GM23338 (cell line): ENCODE measurements around the gene TRIM56. TPM values are rescaled to one million over a fixed set of nuclear protein-coding genes. Genes with fewer than 3 reads are reported as not detected.

Source experiments
- ATAC-seq: fragments of 200-7000 bp; cut with Tn5 transposase; 3 replicates; pipeline ENCODE4 v1.9.1; 2020
- DNase-seq: peaks from one replicate; pipeline ENCODE4 v3.0.0-alpha.2; 2015; ENCODE audit warnings: low spot score
- H2AFZ ChIP-seq: fragments of 200-600 bp; sonication (generic); 2 replicates; pipeline ENCODE4 v1.8.0; 2016; ENCODE audit warnings: antibody characterized with exemption, mild to moderate bottlenecking, moderate library complexity
- H3F3A ChIP-seq: fragments of 200-600 bp; sonication (generic); replicated peaks from 2 replicates; pipeline ENCODE4 v1.8.0; 2017; ENCODE audit warnings: antibody characterized with exemption, mixed run types, low read depth
- H3K27ac ChIP-seq: fragments of 200-600 bp; sonication (generic); 2 replicates; pipeline ENCODE4 v1.6.1; 2016; ENCODE audit warnings: low read depth
- H3K27me3 ChIP-seq: fragments of 200-600 bp; sonication (generic); 2 replicates; pipeline ENCODE4 v1.8.0; 2016; ENCODE audit warnings: mild to moderate bottlenecking, mixed run types, moderate library complexity; ENCODE audit not compliant: insufficient read depth
- H3K36me3 ChIP-seq: fragments of 200-600 bp; sonication (generic); 2 replicates; pipeline ENCODE4 v1.8.0; 2016; ENCODE audit warnings: mild to moderate bottlenecking; ENCODE audit not compliant: insufficient read depth
- H3K4me1 ChIP-seq: fragments of 200-600 bp; sonication (generic); 2 replicates; pipeline ENCODE4 v1.8.0; 2016; ENCODE audit warnings: mild to moderate bottlenecking, moderate library complexity; ENCODE audit not compliant: insufficient read depth
- H3K4me2 ChIP-seq: fragments of 200-600 bp; sonication (generic); 2 replicates; pipeline ENCODE4 v1.7.1; 2017; ENCODE audit warnings: mixed run types
- H3K4me3 ChIP-seq: fragments of 200-600 bp; sonication (generic); 2 replicates; pipeline ENCODE4 v1.6.1; 2016; ENCODE audit warnings: mixed run types
- H3K79me2 ChIP-seq: fragments of 200-600 bp; sonication (generic); replicated peaks from 2 replicates; pipeline ENCODE4 v1.8.0; 2017; ENCODE audit warnings: mild to moderate bottlenecking; ENCODE audit not compliant: insufficient read depth
- H3K9me2 ChIP-seq: fragments of 200-600 bp; sonication (generic); 2 replicates; pipeline ENCODE4 v1.8.0; 2017; ENCODE audit not compliant: insufficient read depth
- H4K20me1 ChIP-seq: fragments of 200-600 bp; sonication (generic); replicated peaks from 2 replicates; pipeline ENCODE4 v1.8.0; 2017; ENCODE audit warnings: mild to moderate bottlenecking; ENCODE audit not compliant: insufficient read depth
- H3K27ac Mint-ChIP-seq: 2 replicates; pipeline ENCODE4 v1.8.0; 2020; ENCODE audit warnings: inconsistent platforms, mild to moderate bottlenecking, moderate library complexity, mixed read lengths
- H3K27me3 Mint-ChIP-seq: 3 replicates; pipeline ENCODE4 v1.8.0; 2022; ENCODE audit warnings: low read depth, mild to moderate bottlenecking, moderate library complexity, mixed read lengths, inconsistent platforms; ENCODE audit not compliant: insufficient read depth, poor library complexity
- H3K36me3 Mint-ChIP-seq: 3 replicates; pipeline ENCODE4 v1.8.0; 2021; ENCODE audit warnings: low read depth, mild to moderate bottlenecking, inconsistent platforms, moderate library complexity, mixed read lengths
- H3K4me1 Mint-ChIP-seq: 3 replicates; pipeline ENCODE4 v1.8.0; 2020; ENCODE audit warnings: mild to moderate bottlenecking, inconsistent platforms, mixed read lengths
- H3K4me3 Mint-ChIP-seq: 3 replicates; pipeline ENCODE4 v1.8.0; 2021; ENCODE audit warnings: moderate library complexity, mild to moderate bottlenecking, inconsistent platforms, mixed read lengths
- H3K9me3 Mint-ChIP-seq: 3 replicates; pipeline ENCODE4 v1.8.0; 2020; ENCODE audit warnings: moderate library complexity, mild to moderate bottlenecking, inconsistent platforms, mixed read lengths
- STAT1 ChIP-seq: IDR thresholded peaks from one replicate; pipeline ENCODE4 v1.6.1; 2016; ENCODE audit warnings: antibody characterized with exemption; ENCODE audit not compliant: unreplicated experiment
- polyA plus RNA-seq: library from polyadenylated mRNA; unstranded; fragments of >200 nt; fragmentation: Nextera tagmentation; extraction: Ambion mirVana; gene quantifications from 2 replicates; pipeline ENCODE4 v1.2.1, GENCODE V29; 2016
- total RNA-seq: library from RNA; depleted of rRNA; stranded (reverse); fragments of >200 nt; shearing (Covaris generic); gene quantifications from 2 replicates; pipeline ENCODE4 v1.2.3, GENCODE V29; 2014
- TF ChIP-seq, protein P1 (sequence below): fragments of 250-450 bp; sonication (Bioruptor Pico); IDR thresholded peaks from 2 replicates; pipeline ENCODE4 v1.5.0; 2020; ENCODE audit warnings: mild to moderate bottlenecking, moderate library complexity
- TF ChIP-seq, protein P2 (sequence below), 2 experiments: fragments of 200-600 bp in 1 of 2; sonication (generic) in 1 of 2; conservative IDR thresholded peaks; 2 replicates each; pipeline versions ENCODE4 v1.5.1 to v1.6.1; 2016 to 2017; ENCODE audit warnings: antibody characterized with exemption in 2 of 2, low read depth in 2 of 2, mild to moderate bottlenecking in 2 of 2, moderate library complexity in 1 of 2
- TF ChIP-seq, protein P3 (sequence below): IDR thresholded peaks from one replicate; pipeline ENCODE4 v1.6.1; 2018; ENCODE audit warnings: antibody characterized with exemption; ENCODE audit not compliant: unreplicated experiment

Gene TRIM56
- total and polyA plus RNA-seq, 2 experiments from 2014 or later, result 10.0 to 15.7 TPM

DNA sequence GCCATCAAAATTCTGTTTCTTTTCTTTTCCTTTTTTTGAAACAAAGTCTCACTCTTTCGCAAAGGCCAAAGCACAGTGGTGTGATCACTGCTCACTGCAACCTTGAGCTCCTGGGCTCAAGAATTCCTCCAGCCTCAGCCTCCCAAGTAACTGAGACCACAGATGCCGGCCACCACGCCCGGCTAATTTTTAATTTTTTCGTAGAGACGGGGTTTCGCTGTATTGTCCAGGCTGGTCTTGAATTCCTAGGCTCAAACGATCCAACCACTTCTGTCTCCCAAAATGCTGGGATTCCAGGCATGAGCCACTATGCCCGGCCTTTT, 25.7 kb upstream of the TRIM56 start (continued):
- TF ChIP-seq, protein P1, sequence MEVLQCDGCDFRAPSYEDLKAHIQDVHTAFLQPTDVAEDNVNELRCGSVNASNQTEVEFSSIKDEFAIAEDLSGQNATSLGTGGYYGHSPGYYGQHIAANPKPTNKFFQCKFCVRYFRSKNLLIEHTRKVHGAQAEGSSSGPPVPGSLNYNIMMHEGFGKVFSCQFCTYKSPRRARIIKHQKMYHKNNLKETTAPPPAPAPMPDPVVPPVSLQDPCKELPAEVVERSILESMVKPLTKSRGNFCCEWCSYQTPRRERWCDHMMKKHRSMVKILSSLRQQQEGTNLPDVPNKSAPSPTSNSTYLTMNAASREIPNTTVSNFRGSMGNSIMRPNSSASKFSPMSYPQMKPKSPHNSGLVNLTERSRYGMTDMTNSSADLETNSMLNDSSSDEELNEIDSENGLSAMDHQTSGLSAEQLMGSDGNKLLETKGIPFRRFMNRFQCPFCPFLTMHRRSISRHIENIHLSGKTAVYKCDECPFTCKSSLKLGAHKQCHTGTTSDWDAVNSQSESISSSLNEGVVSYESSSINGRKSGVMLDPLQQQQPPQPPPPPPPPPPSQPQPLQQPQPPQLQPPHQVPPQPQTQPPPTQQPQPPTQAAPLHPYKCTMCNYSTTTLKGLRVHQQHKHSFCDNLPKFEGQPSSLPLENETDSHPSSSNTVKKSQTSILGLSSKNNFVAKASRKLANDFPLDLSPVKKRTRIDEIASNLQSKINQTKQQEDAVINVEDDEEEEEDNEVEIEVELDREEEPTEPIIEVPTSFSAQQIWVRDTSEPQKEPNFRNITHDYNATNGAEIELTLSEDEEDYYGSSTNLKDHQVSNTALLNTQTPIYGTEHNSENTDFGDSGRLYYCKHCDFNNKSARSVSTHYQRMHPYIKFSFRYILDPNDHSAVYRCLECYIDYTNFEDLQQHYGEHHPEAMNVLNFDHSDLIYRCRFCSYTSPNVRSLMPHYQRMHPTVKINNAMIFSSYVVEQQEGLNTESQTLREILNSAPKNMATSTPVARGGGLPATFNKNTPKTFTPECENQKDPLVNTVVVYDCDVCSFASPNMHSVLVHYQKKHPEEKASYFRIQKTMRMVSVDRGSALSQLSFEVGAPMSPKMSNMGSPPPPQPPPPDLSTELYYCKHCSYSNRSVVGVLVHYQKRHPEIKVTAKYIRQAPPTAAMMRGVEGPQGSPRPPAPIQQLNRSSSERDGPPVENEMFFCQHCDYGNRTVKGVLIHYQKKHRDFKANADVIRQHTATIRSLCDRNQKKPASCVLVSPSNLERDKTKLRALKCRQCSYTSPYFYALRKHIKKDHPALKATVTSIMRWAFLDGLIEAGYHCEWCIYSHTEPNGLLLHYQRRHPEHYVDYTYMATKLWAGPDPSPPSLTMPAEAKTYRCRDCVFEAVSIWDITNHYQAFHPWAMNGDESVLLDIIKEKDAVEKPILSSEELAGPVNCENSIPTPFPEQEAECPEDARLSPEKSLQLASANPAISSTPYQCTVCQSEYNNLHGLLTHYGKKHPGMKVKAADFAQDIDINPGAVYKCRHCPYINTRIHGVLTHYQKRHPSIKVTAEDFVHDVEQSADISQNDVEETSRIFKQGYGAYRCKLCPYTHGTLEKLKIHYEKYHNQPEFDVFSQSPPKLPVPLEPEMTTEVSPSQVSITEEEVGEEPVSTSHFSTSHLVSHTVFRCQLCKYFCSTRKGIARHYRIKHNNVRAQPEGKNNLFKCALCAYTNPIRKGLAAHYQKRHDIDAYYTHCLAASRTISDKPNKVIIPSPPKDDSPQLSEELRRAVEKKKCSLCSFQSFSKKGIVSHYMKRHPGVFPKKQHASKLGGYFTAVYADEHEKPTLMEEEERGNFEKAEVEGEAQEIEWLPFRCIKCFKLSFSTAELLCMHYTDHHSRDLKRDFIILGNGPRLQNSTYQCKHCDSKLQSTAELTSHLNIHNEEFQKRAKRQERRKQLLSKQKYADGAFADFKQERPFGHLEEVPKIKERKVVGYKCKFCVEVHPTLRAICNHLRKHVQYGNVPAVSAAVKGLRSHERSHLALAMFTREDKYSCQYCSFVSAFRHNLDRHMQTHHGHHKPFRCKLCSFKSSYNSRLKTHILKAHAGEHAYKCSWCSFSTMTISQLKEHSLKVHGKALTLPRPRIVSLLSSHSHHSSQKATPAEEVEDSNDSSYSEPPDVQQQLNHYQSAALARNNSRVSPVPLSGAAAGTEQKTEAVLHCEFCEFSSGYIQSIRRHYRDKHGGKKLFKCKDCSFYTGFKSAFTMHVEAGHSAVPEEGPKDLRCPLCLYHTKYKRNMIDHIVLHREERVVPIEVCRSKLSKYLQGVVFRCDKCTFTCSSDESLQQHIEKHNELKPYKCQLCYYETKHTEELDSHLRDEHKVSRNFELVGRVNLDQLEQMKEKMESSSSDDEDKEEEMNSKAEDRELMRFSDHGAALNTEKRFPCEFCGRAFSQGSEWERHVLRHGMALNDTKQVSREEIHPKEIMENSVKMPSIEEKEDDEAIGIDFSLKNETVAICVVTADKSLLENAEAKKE (CRISPR knock-in tag), result no peak
- TF ChIP-seq, protein P2, sequence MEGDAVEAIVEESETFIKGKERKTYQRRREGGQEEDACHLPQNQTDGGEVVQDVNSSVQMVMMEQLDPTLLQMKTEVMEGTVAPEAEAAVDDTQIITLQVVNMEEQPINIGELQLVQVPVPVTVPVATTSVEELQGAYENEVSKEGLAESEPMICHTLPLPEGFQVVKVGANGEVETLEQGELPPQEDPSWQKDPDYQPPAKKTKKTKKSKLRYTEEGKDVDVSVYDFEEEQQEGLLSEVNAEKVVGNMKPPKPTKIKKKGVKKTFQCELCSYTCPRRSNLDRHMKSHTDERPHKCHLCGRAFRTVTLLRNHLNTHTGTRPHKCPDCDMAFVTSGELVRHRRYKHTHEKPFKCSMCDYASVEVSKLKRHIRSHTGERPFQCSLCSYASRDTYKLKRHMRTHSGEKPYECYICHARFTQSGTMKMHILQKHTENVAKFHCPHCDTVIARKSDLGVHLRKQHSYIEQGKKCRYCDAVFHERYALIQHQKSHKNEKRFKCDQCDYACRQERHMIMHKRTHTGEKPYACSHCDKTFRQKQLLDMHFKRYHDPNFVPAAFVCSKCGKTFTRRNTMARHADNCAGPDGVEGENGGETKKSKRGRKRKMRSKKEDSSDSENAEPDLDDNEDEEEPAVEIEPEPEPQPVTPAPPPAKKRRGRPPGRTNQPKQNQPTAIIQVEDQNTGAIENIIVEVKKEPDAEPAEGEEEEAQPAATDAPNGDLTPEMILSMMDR (conservative IDR thresholded peaks at IDR 0.05; ENCODE audit: low read depth in 2 of 2), result no peak
- no peak for TF ChIP-seq STAT1

DNA sequence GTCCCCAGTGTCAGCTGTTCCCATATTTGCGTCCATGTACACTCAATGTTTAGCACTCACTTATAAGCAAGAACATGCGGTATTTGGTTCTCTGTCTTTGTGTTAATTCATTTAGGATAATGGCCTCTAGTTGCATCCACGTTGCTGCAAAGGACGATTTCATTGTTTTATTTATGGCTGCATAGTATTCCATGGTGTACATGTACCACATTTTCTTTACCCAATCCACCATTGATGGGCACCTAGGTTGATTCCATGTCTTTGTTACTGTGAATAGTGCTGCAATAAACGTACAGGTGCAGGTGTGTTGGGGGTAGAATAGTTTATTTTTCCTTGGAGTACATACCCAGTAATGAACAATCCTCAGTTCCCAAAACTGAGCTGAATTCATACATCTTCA, 24.3 kb upstream of the TRIM56 start:
- no peaks in the 10 kb centered on the region for H3K27me3 ChIP-seq
- Mint-ChIP-seq H3K36me3 (no peaks in the 10 kb centered on the region), H3K4me3 (no peak overlapping the region), H3K27ac (no peak overlapping the region), H3K9me3 (no peaks in the 10 kb centered on the region), H3K27me3 (peaks cover 11% of the 10 kb centered on the region), H3K4me1 (peaks cover 3% of the 10 kb centered on the region; the same call in 2 of the 3 replicates)
- H3K9me2 ChIP-seq, result no peaks in the 10 kb centered on the region
- no peaks in the 10 kb centered on the region; the same call in 1 of the 2 replicates for H4K20me1 ChIP-seq
- DNase-seq, result no peak
- no peak overlapping the region for H3K4me3 ChIP-seq
- no peaks in the 10 kb centered on the region for H3K79me2 ChIP-seq
- H2AFZ ChIP-seq, result no peak overlapping the region
- H3K4me1 ChIP-seq, result no peaks in the 10 kb centered on the region
- ATAC-seq, result no peak
- no peaks in the 10 kb centered on the region for H3F3A ChIP-seq
- H3K27ac ChIP-seq, result no peak overlapping the region
- no peak overlapping the region for H3K4me2 ChIP-seq
- H3K36me3 ChIP-seq, result no peaks in the 10 kb centered on the region
- TF ChIP-seq, protein P3, sequence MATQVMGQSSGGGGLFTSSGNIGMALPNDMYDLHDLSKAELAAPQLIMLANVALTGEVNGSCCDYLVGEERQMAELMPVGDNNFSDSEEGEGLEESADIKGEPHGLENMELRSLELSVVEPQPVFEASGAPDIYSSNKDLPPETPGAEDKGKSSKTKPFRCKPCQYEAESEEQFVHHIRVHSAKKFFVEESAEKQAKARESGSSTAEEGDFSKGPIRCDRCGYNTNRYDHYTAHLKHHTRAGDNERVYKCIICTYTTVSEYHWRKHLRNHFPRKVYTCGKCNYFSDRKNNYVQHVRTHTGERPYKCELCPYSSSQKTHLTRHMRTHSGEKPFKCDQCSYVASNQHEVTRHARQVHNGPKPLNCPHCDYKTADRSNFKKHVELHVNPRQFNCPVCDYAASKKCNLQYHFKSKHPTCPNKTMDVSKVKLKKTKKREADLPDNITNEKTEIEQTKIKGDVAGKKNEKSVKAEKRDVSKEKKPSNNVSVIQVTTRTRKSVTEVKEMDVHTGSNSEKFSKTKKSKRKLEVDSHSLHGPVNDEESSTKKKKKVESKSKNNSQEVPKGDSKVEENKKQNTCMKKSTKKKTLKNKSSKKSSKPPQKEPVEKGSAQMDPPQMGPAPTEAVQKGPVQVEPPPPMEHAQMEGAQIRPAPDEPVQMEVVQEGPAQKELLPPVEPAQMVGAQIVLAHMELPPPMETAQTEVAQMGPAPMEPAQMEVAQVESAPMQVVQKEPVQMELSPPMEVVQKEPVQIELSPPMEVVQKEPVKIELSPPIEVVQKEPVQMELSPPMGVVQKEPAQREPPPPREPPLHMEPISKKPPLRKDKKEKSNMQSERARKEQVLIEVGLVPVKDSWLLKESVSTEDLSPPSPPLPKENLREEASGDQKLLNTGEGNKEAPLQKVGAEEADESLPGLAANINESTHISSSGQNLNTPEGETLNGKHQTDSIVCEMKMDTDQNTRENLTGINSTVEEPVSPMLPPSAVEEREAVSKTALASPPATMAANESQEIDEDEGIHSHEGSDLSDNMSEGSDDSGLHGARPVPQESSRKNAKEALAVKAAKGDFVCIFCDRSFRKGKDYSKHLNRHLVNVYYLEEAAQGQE, result no peak
